Activated CD8-positive, alpha-beta T cell treated with anti-CD3 and anti-CD28 coated beads, Interleukin-2, amount 10 ng/mL, durations not matched to agents 7 days and 5 days (primary cell): ENCODE measurements around the gene VCY1B. TPM values are rescaled to one million over a fixed set of nuclear protein-coding genes. Genes with fewer than 3 reads are reported as not detected.
"Not testable (repeated sequence)": the region's sequence is repeated elsewhere in the genome, so short reads cannot be mapped to it uniquely, and the experiment has no call there.

Source experiments
- ATAC-seq: fragments of 150-1000 bp; cut with Tn5 transposase; one replicate; pipeline ENCODE4 v1.10.0; 2021; ENCODE audit warnings: moderate library complexity
- CTCF ChIA-PET: fragments of 350-600 bp; sonication (Branson Sonifier 250); formaldehyde crosslinking; loops from one replicate; lab custom pipeline; 2021; ENCODE audit warnings: antibody characterized with exemption; lab: Charles Lee
- POLR2A ChIA-PET: fragments of 350-600 bp; sonication (Branson Sonifier 250); formaldehyde crosslinking; loops from one replicate; lab custom pipeline; 2021; ENCODE audit warnings: antibody characterized with exemption; lab: Charles Lee
- DNase-seq: peaks from one replicate; pipeline ENCODE4 v3.0.0-alpha.2; 2020
- H3K27ac Mint-ChIP-seq: one replicate; pipeline ENCODE4 v1.8.0; 2021; ENCODE audit warnings: mild to moderate bottlenecking, mixed read lengths
- H3K27me3 Mint-ChIP-seq: one replicate; pipeline ENCODE4 v1.8.0; 2021; ENCODE audit warnings: low read depth, mixed read lengths
- H3K36me3 Mint-ChIP-seq: one replicate; pipeline ENCODE4 v1.8.0; 2021; ENCODE audit warnings: low read depth, mixed read lengths
- H3K4me1 Mint-ChIP-seq: one replicate; pipeline ENCODE4 v1.8.0; 2021; ENCODE audit warnings: low read depth, mixed read lengths
- H3K4me3 Mint-ChIP-seq: one replicate; pipeline ENCODE4 v1.8.0; 2021; ENCODE audit warnings: mild to moderate bottlenecking, mixed read lengths
- H3K9me3 Mint-ChIP-seq: one replicate; pipeline ENCODE4 v1.8.0; 2022; ENCODE audit warnings: mixed read lengths; ENCODE audit not compliant: insufficient read depth
- total RNA-seq, 2 experiments: library from RNA; stranded (reverse); gene quantifications; one replicate each; pipeline ENCODE4 v1.2.3, GENCODE V29; 2021

VCY1B gene
- total RNA-seq = not detected

GRCh38 chrY:14055927-14056326 lies at the start of gene VCY1B:
VCY1B (plus strand) TSS chrY:14056227; CDS start chrY:14056290, 63 bp downstream.
- H3K36me3 Mint-ChIP-seq, H3K27ac Mint-ChIP-seq, H3K27me3 Mint-ChIP-seq, ATAC-seq, H3K9me3 Mint-ChIP-seq, H3K4me1 Mint-ChIP-seq, POLR2A ChIA-PET, CTCF ChIA-PET, H3K4me3 Mint-ChIP-seq, DNase-seq: not testable (repeated sequence)

DNA sequence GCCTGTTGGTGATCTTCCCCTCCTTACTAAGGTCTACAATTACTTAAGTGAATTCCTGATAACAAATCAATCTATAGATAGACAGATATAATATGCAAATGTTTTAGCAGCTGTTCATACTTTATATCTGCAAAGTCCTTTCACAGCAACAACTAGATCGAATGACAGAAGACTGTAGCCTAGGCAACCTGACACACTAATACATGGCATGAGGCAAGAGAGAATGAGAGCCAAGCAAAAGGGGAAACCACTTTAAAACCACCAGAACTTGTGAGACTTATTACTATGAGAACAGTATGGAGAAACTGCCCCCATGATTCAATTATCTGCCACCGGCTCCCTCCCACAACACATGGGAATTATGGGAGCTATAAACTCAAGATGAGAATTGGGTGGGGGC lies 44.1 kb upstream of the VCY1B start:
- H3K4me3 Mint-ChIP-seq, CTCF ChIA-PET, H3K27me3 Mint-ChIP-seq, DNase-seq, H3K27ac Mint-ChIP-seq, POLR2A ChIA-PET, H3K9me3 Mint-ChIP-seq, H3K4me1 Mint-ChIP-seq, H3K36me3 Mint-ChIP-seq, ATAC-seq: not testable (repeated sequence)

GRCh38 chrY:14030395-14030794 lies 25.6 kb upstream of the VCY1B start:
- H3K27me3 Mint-ChIP-seq, H3K27ac Mint-ChIP-seq, CTCF ChIA-PET, DNase-seq, POLR2A ChIA-PET, ATAC-seq, H3K9me3 Mint-ChIP-seq, H3K36me3 Mint-ChIP-seq, H3K4me3 Mint-ChIP-seq, H3K4me1 Mint-ChIP-seq: not testable (repeated sequence)

GRCh38 chrY:14085877-14086276 lies 29.9 kb downstream of the VCY1B start:
- DNase-seq (no peak), ATAC-seq (no peak)
- no peak overlapping the region for H3K4me3 Mint-ChIP-seq
- no peak overlapping the region for H3K27ac Mint-ChIP-seq
- no peaks in the 10 kb centered on the region for H3K27me3 Mint-ChIP-seq
- no peaks in the 10 kb centered on the region for H3K36me3 Mint-ChIP-seq
- no peaks in the 10 kb centered on the region for H3K9me3 Mint-ChIP-seq
- ChIA-PET CTCF (no interaction called here), POLR2A (no interaction called here)
- no peaks in the 10 kb centered on the region for H3K4me1 Mint-ChIP-seq

Other genes with a start within 250 kb of the VCY1B start
- gene VCY, start 69.8 kb upstream of the VCY1B start, total RNA-seq = not detected